ENCODE measurements around the gene EDIL3. TPM values are rescaled to one million over a fixed set of nuclear protein-coding genes. Genes with fewer than 3 reads are reported as not detected.

Gene EDIL3
- total and polyA plus RNA-seq, 2 donors (not counting 1 experiment from before 2014, with no cell fraction given), result 12.1 to 149 TPM

GRCh38 chr5:84285641-84286637, 98.7 kb downstream of the EDIL3 start:
- H3K79me2 ChIP-seq (ENCODE audit: control insufficient read depth, insufficient read depth, low read length), result no peaks in the 10 kb centered on the region

GRCh38 chr5:84281383-84281782, 103.3 kb downstream of the EDIL3 start:
- Histone ChIP-seq H3K27ac (ENCODE audit: insufficient read depth, low read length) (no peak overlapping the region), H3K79me2 (ENCODE audit: control insufficient read depth, insufficient read depth, low read length) (no peaks in the 10 kb centered on the region), H3K4me1 (ENCODE audit: control insufficient read depth, extremely low read depth, insufficient read depth, low read length) (no peaks in the 10 kb centered on the region), H3K9ac (ENCODE audit: insufficient read depth, low read length) (no peak overlapping the region), H3K36me3 (ENCODE audit: control insufficient read depth, insufficient read depth, low read length) (no peaks in the 10 kb centered on the region), H3K4me3 (replicated peaks in 1 of 4; ENCODE audit: control extremely low read depth in 1 of 4, insufficient read depth in 1 of 4, low read depth in 3 of 4, low read length in 4 of 4) (no peak overlapping the region), H3K4me2 (ENCODE audit: extremely low read depth, insufficient read depth, low read length) (no peak overlapping the region), H4K20me1 (ENCODE audit: control insufficient read depth, extremely low read depth, insufficient read depth, low read length) (no peaks in the 10 kb centered on the region), H3K9me3 (ENCODE audit: control insufficient read depth, insufficient read depth, low read depth, low read length) (no peaks in the 10 kb centered on the region), H2AFZ (ENCODE audit: low read length) (no peak overlapping the region), H3K27me3 (ENCODE audit: control insufficient read depth, insufficient read depth, low read length) (no peaks in the 10 kb centered on the region)
- DNase-seq (ENCODE audit: low read depth in 2 of 2), result peak in 1 of 2 donors; percentile 47
- no peak for TF ChIP-seq CTCF (conservative IDR thresholded peaks at IDR 0.05 in 1 of 2, IDR thresholded peaks at IDR 0.05 in 1 of 2; ENCODE audit: low read depth in 1 of 2, low read length in 2 of 2)
- TF ChIP-seq EZH2 (IDR thresholded peaks at IDR 0.05; ENCODE audit: low read length, missing control alignments), result no peak

More at GRCh38 chr5:84285641-84286637, 98.7 kb downstream of the EDIL3 start:
- Histone ChIP-seq H2AFZ (ENCODE audit: low read length) (no peak overlapping the region), H3K4me3 (replicated peaks in 1 of 4; ENCODE audit: control extremely low read depth in 1 of 4, insufficient read depth in 1 of 4, low read depth in 3 of 4, low read length in 4 of 4) (no peak overlapping the region), H3K9me3 (ENCODE audit: control insufficient read depth, insufficient read depth, low read depth, low read length) (no peaks in the 10 kb centered on the region), H3K27ac (ENCODE audit: insufficient read depth, low read length) (no peak overlapping the region), H3K4me2 (ENCODE audit: extremely low read depth, insufficient read depth, low read length) (no peak overlapping the region), H3K9ac (ENCODE audit: insufficient read depth, low read length) (no peak overlapping the region), H3K36me3 (ENCODE audit: control insufficient read depth, insufficient read depth, low read length) (no peaks in the 10 kb centered on the region), H3K27me3 (ENCODE audit: control insufficient read depth, insufficient read depth, low read length) (no peaks in the 10 kb centered on the region), H4K20me1 (ENCODE audit: control insufficient read depth, extremely low read depth, insufficient read depth, low read length) (no peaks in the 10 kb centered on the region), H3K4me1 (ENCODE audit: control insufficient read depth, extremely low read depth, insufficient read depth, low read length) (no peaks in the 10 kb centered on the region)
- no peak for DNase-seq (ENCODE audit: low read depth in 2 of 2)
- TF ChIP-seq CTCF (conservative IDR thresholded peaks at IDR 0.05 in 1 of 2, IDR thresholded peaks at IDR 0.05 in 1 of 2; ENCODE audit: low read depth in 1 of 2, low read length in 2 of 2) (no peak), EZH2 (IDR thresholded peaks at IDR 0.05; ENCODE audit: low read length, missing control alignments) (no peak)

- no peak overlapping the region for H3K9ac ChIP-seq (ENCODE audit: insufficient read depth, low read length)
- no peak for DNase-seq (ENCODE audit: low read depth in 2 of 2)
- TF ChIP-seq EZH2 (IDR thresholded peaks at IDR 0.05; ENCODE audit: low read length, missing control alignments), result no peak
- TF ChIP-seq CTCF (conservative IDR thresholded peaks at IDR 0.05 in 1 of 2, IDR thresholded peaks at IDR 0.05 in 1 of 2; ENCODE audit: low read depth in 1 of 2, low read length in 2 of 2), result no peak
- H3K79me2 ChIP-seq (ENCODE audit: control insufficient read depth, insufficient read depth, low read length), result no peaks in the 10 kb centered on the region
- H3K4me2 ChIP-seq (ENCODE audit: extremely low read depth, insufficient read depth, low read length), result no peak overlapping the region
- no peaks in the 10 kb centered on the region for H3K27me3 ChIP-seq (ENCODE audit: control insufficient read depth, insufficient read depth, low read length)
- no peaks in the 10 kb centered on the region for H3K9me3 ChIP-seq (ENCODE audit: control insufficient read depth, insufficient read depth, low read depth, low read length)
- no peak overlapping the region for H2AFZ ChIP-seq (ENCODE audit: low read length)
- H3K4me3 ChIP-seq (replicated peaks in 1 of 4; ENCODE audit: control extremely low read depth in 1 of 4, insufficient read depth in 1 of 4, low read depth in 3 of 4, low read length in 4 of 4), result no peak overlapping the region
- H3K36me3 ChIP-seq (ENCODE audit: control insufficient read depth, insufficient read depth, low read length), result no peaks in the 10 kb centered on the region
- H3K27ac ChIP-seq (ENCODE audit: insufficient read depth, low read length), result no peak overlapping the region
- H4K20me1 ChIP-seq (ENCODE audit: control insufficient read depth, extremely low read depth, insufficient read depth, low read length), result no peaks in the 10 kb centered on the region
- H3K4me1 ChIP-seq (ENCODE audit: control insufficient read depth, extremely low read depth, insufficient read depth, low read length), result no peaks in the 10 kb centered on the region
These were observed 105.4 kb downstream of the EDIL3 start for GRCh38 chr5:84279234-84279633.

Measured in fibroblast of lung (primary cell).